Left lung (tissue), 10 donors: ENCODE results near the gene PTGR3. TPM values are rescaled to one million over a fixed set of nuclear protein-coding genes. Genes with fewer than 3 reads are reported as not detected.
"Not testable (repeated sequence)": the region's sequence is repeated elsewhere in the genome, so short reads cannot be mapped to it uniquely, and the experiment has no call there.

Experiments
- ATAC-seq: fragments of 200-7000 bp; cut with Tn5 transposase; one replicate; pipeline ENCODE4 v1.9.1; 2020; ENCODE audit warnings: moderate library complexity
- DNase-seq, 4 donors: peaks; one replicate each; pipeline ENCODE4 v3.0.0-alpha.2; 2013 to 2020
- H3K27ac ChIP-seq, 2 donors: fragments of 200-600 bp; sonication (generic) in 1 of 2; one replicate each; pipeline versions ENCODE4 v1.5.0 to v1.8.0; 2020 to 2021
- H3K27me3 ChIP-seq, 2 donors: fragments of 200-600 bp; sonication (generic) in 1 of 2; one replicate each; pipeline versions ENCODE4 v1.5.0 to v1.8.0; 2020 to 2021
- H3K36me3 ChIP-seq, 2 donors: fragments of 200-600 bp; sonication (generic) in 1 of 2; one replicate each; pipeline versions ENCODE4 v1.5.0 to v1.8.0; 2020 to 2021
- H3K4me1 ChIP-seq, 2 donors: fragments of 200-600 bp; one replicate each; pipeline ENCODE4 v1.8.0; 2021
- H3K4me3 ChIP-seq, 2 donors: fragments of 200-600 bp; sonication (generic) in 1 of 2; one replicate each; pipeline versions ENCODE4 v1.5.0 to v1.8.0; 2020 to 2021; ENCODE audit warnings: mild to moderate bottlenecking in 1 of 2
- H3K9me3 ChIP-seq, 2 donors: fragments of 200-600 bp; sonication (generic) in 1 of 2; one replicate each; pipeline versions ENCODE4 v1.5.0 to v1.8.0; 2020 to 2021
- intact Hi-C, 2 donors: fragments of 100-400 bp; cut with DNase I; formaldehyde crosslinking; loops; one replicate each; pipeline versions ENCODE4 v1.11.2 to v1.14.2; 2022
- polyA plus RNA-seq, 6 donors: library from polyadenylated mRNA; unstranded; fragments of 120-200 nt; gene quantifications; one replicate each; pipeline ENCODE4 v1.2.1, GENCODE V29; 2013; ENCODE audit not compliant: insufficient read length in 6 of 6
- total RNA-seq, 2 donors: library from RNA; stranded (reverse); fragmentation: NEBNext Ultra II Directional; extraction: Animal tissue kit (Norgen Biotek cat#: 25700); gene quantifications; one replicate each; pipeline ENCODE4 v1.2.1, GENCODE V29; 2021
- TF ChIP-seq, protein P1 (sequence below), 2 donors: fragments of 200-600 bp; sonication (generic) in 1 of 2; IDR thresholded peaks; one replicate each; pipeline versions ENCODE4 v1.5.0 to v1.8.0; 2021; ENCODE audit warnings: antibody characterized with exemption in 2 of 2
- donor health status: DM: no; HTN: yes; CAD: no.
- donor health status: DM: no; HTN: no; CAD: no.

Gene PTGR3
- total and polyA plus RNA-seq, 8 donors: 25.7 to 55.0 (median 46.4) TPM

DNA sequence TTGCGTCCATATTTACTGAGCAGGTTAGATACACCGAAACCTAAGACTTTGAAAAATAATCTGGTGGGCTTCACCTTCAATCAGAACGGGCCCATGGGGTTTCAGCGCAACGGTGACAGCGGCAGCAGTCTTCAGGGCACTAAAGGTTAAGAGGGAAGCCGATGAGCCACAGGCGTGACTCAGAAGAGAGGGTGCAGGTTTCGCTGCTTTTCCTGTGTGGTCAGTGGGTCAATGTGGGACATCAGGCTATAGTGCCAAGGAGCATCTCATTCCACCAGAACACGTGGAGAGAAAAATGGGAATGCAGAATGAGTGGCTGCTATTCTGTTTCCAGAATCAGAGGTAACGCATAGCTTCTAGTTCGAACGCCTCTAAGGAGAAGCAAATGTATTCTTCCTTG is 8.9 kb downstream of the PTGR3 start:
- H3K27me3 ChIP-seq: peaks cover 0 to 13% of the 10 kb centered on the region in 2 donors
- no peaks in the 10 kb centered on the region for H3K9me3 ChIP-seq
- intact Hi-C loops: no loop called here
- DNase-seq: no peak
- peaks cover 8 to 20% of the 10 kb centered on the region in 2 donors for H3K4me1 ChIP-seq
- TF ChIP-seq, protein P1, sequence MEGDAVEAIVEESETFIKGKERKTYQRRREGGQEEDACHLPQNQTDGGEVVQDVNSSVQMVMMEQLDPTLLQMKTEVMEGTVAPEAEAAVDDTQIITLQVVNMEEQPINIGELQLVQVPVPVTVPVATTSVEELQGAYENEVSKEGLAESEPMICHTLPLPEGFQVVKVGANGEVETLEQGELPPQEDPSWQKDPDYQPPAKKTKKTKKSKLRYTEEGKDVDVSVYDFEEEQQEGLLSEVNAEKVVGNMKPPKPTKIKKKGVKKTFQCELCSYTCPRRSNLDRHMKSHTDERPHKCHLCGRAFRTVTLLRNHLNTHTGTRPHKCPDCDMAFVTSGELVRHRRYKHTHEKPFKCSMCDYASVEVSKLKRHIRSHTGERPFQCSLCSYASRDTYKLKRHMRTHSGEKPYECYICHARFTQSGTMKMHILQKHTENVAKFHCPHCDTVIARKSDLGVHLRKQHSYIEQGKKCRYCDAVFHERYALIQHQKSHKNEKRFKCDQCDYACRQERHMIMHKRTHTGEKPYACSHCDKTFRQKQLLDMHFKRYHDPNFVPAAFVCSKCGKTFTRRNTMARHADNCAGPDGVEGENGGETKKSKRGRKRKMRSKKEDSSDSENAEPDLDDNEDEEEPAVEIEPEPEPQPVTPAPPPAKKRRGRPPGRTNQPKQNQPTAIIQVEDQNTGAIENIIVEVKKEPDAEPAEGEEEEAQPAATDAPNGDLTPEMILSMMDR (IDR thresholded peaks at IDR 0.05): no peak
- H3K4me3 ChIP-seq: no peak overlapping the region
- H3K36me3 ChIP-seq: peaks cover 0 to 25% of the 10 kb centered on the region in 2 donors
- no peak overlapping the region for H3K27ac ChIP-seq
- ATAC-seq: no peak

DNA sequence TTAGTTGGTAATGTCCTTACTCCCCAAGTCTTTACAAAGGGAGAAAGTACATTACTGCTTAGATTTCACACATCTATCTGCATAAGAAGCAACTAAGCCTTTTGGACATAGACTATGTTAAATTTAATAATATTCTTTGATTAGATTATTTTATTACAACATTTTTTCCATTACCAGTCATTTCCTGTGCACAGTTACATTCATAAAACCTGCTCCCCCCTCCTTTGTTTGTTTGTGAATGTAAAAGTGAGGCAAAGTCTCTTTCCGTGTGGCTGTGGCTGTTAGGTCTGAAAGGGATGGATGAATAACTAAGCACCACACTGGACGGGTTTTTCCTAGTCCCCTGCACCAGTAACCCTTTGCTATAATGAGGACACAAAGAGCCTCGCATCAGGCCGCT is 9.6 kb downstream of the PTGR3 start:
- ATAC-seq (no peak), DNase-seq (no peak)
- Histone ChIP-seq H3K27ac (no peak overlapping the region), H3K27me3 (peaks cover 0 to 6% of the 10 kb centered on the region in 2 donors), H3K36me3 (peaks cover 0 to 25% of the 10 kb centered on the region in 2 donors), H3K9me3 (no peaks in the 10 kb centered on the region), H3K4me1 (peaks cover 6 to 13% of the 10 kb centered on the region in 2 donors), H3K4me3 (no peak overlapping the region)
- intact Hi-C loops: no loop called here
- TF ChIP-seq, protein P1 (IDR thresholded peaks at IDR 0.05): no peak

DNA sequence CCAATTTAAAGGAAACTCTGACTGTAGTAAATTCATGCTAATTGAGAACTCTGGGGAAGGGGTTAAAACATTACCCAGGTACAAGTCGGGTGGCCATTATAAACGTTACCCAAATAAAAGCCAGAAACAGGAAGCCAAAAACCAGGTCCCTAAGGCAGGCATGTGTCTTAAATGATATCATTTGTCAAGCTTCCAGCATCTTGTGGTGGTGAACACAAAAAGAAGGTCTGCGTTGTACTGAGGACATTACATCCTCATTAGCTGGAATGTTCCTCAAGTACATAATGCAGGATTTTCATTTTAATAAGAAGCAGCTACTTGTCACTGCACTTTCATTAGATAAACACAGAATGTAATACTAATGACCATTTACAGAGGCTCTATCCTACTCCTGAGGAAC is 10.9 kb downstream of the PTGR3 start:
- Histone ChIP-seq H3K27ac (no peak overlapping the region), H3K4me3 (no peak overlapping the region), H3K27me3 (no peaks in the 10 kb centered on the region), H3K36me3 (peaks cover 0 to 25% of the 10 kb centered on the region in 2 donors), H3K4me1 (peaks cover under 1 to 3% of the 10 kb centered on the region in 2 donors), H3K9me3 (no peaks in the 10 kb centered on the region)
- DNase-seq (no peak), ATAC-seq (no peak)
- TF ChIP-seq, protein P1 (IDR thresholded peaks at IDR 0.05): no peak
- intact Hi-C loops: no loop called here

DNA sequence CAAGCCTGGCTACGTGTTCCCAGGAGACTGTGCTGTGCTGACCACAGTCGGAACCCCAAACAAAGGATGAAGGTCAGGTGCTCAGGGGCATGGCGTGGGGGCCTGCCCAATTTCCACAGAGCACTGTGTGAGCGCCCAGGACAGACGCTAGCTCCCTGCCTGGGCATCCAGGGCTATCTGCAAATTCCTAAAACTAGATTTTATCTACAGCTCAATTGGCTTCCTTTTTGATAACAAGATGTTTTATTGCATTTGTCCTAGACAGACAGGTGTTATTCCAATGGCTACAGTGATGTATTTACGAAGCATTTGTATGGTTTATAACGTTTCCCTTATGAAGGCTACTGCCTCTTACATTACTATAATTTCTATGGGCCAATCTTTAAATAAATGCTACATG is 16.0 kb downstream of the PTGR3 start:
- TF ChIP-seq, protein P1 (IDR thresholded peaks at IDR 0.05): no peak
- DNase-seq (no peak), ATAC-seq (no peak)
- Histone ChIP-seq H3K4me1 (no peaks in the 10 kb centered on the region), H3K9me3 (no peaks in the 10 kb centered on the region), H3K36me3 (no peaks in the 10 kb centered on the region), H3K27ac (no peak overlapping the region), H3K27me3 (no peaks in the 10 kb centered on the region), H3K4me3 (no peak overlapping the region)
- intact Hi-C loops: no loop called here

DNA sequence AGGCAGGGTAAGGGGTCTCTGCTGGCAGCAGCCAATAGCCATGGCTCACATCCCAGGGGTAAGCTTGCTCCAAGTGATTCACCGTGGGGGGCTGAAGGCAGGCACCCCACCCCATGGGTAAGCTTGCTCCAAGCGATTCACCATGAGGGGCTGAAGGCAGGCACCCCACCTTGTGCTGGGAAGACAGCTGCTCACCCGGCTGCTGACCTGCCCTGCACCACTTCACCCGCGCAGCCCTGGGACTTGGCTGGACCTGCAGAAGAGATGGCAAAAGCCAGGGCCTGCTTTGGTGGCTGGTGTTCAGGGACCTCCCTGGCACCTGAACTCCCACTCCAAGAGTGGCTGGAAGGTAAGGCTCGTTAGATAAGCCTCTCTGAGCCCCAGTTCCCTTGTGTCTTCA is 19.2 kb downstream of the PTGR3 start:
- intact Hi-C loops: no loop called here
- no peak for ATAC-seq
- TF ChIP-seq, protein P1 (IDR thresholded peaks at IDR 0.05): no peak
- no peaks in the 10 kb centered on the region for H3K9me3 ChIP-seq
- peaks cover 0 to 6% of the 10 kb centered on the region in 2 donors for H3K27me3 ChIP-seq
- no peak for DNase-seq
- H3K4me1 ChIP-seq: no peaks in the 10 kb centered on the region
- H3K4me3 ChIP-seq: no peak overlapping the region
- H3K27ac ChIP-seq: no peak overlapping the region
- H3K36me3 ChIP-seq: no peaks in the 10 kb centered on the region

DNA sequence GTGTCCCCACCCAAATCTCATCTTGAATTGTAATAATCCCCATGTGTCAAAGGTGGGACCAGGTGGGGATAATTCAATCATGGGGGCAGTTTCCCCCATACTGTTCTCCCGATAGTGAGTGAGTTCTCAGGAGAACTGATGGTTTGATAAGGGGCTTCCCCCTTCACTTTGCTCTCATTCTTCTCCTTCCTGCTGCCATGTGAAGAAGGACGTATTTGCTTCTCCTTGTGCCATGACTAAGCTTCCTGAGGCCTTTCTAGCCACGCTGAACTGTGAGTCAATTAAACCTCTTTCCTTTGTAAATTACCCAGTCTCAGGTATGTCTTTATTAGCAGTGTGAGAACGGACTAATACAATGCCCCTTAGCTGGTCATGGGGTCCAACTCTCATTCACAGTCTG is 21.2 kb downstream of the PTGR3 start:
- H3K27me3 ChIP-seq, H3K9me3 ChIP-seq, H3K4me1 ChIP-seq, H3K27ac ChIP-seq, DNase-seq, H3K4me3 ChIP-seq, H3K36me3 ChIP-seq, intact Hi-C loops, ATAC-seq: not testable (repeated sequence)
